22Rv1 (cell line): ENCODE results near the gene CAPZA1.

Experiments
- H3K27ac ChIP-seq: fragments of 450-650 bp; 2 replicates; pipeline ENCODE4 v1.5.1; 2017
- ZFX ChIP-seq: fragments of 450-650 bp; IDR thresholded peaks from 2 replicates; pipeline ENCODE4 v1.6.1; 2017; ENCODE audit warnings: antibody characterized with exemption, borderline replicate concordance
- TF ChIP-seq, protein P1 (sequence below): fragments of 450-650 bp; IDR thresholded peaks from 2 replicates; pipeline ENCODE4 v1.5.1; 2017; ENCODE audit warnings: mild to moderate bottlenecking

Gene CAPZA1

DNA sequence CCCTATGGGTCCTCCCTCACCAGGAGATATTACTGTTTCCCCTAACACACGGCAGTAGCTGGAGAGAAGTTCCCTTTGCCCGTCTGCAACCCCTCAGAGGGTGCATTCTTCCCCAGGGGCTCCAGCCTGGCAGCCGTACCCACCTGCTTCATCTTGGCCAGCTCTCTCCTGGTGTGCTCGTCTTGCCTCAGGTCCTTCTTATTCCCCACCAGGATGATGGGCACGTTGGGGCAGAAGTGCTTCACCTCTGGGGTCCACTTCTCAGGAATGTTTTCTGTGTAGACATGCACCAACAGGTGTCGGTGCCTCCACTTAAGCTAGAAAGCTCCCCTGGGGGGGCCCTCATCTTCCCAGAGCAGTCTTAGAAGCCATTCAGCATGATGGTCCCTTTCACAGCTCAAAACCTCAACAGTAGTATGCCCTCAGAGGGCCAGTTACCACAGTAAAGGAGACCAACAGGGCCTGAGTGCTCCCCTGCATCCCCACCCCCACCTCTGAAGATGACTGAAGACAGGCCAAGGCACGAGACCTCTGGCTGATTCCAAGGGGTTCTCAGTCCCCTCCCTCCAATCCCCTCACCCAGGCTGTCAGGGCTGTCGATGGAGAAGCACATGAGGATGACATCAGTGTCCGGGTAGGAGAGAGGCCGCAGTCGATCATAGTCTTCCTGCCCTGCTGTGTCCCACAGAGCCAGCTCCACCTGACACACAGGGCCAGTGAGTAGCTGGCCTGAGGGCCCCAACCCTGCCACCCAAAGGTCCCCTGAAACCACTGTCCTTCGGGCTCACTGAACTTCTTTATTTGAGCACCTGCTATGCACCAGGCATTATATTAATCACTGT lies 83.0 kb downstream of the CAPZA1 start:
- peak overlapping the region; percentile 97 for H3K27ac ChIP-seq

GRCh38 chr1:112703706-112704105 lies 84.1 kb downstream of the CAPZA1 start:
- H3K27ac ChIP-seq = peak overlapping the region; percentile 97
- TF ChIP-seq, protein P1, sequence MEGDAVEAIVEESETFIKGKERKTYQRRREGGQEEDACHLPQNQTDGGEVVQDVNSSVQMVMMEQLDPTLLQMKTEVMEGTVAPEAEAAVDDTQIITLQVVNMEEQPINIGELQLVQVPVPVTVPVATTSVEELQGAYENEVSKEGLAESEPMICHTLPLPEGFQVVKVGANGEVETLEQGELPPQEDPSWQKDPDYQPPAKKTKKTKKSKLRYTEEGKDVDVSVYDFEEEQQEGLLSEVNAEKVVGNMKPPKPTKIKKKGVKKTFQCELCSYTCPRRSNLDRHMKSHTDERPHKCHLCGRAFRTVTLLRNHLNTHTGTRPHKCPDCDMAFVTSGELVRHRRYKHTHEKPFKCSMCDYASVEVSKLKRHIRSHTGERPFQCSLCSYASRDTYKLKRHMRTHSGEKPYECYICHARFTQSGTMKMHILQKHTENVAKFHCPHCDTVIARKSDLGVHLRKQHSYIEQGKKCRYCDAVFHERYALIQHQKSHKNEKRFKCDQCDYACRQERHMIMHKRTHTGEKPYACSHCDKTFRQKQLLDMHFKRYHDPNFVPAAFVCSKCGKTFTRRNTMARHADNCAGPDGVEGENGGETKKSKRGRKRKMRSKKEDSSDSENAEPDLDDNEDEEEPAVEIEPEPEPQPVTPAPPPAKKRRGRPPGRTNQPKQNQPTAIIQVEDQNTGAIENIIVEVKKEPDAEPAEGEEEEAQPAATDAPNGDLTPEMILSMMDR = no peak
- TF ChIP-seq ZFX = no peak

More for the DNA sequence above, 83.0 kb downstream of the CAPZA1 start:
- no peak for TF ChIP-seq ZFX
- TF ChIP-seq, protein P1 = no peak

DNA sequence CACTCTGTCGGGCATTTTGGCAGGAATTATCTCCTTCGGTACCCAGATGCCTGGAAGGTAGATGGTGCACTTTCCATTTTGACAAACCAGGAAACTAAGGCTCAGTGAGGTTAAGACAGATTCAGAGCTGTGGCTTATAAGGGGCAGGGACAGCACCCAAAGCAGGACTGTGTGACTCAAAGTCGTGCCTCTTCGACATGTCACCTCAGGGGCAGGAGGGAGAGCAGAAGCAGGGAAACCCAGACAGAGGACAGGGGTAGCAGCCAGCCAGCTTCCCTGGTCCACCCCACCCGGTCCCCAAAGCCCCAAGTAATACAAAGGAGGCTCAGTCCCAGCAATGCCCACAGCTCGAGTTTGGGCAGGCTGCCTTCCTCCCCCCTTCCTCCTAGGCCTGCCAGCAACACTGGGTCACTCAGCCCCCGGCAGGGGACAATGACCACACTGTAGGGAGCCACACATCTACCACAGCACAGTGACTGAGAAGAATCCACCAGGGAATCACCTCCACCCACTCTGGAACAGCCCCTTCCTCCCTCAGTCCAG lies 84.8 kb downstream of the CAPZA1 start:
- peak overlapping the region; percentile 97 for H3K27ac ChIP-seq
- no peak for TF ChIP-seq ZFX
- TF ChIP-seq, protein P1 = no peak

DNA sequence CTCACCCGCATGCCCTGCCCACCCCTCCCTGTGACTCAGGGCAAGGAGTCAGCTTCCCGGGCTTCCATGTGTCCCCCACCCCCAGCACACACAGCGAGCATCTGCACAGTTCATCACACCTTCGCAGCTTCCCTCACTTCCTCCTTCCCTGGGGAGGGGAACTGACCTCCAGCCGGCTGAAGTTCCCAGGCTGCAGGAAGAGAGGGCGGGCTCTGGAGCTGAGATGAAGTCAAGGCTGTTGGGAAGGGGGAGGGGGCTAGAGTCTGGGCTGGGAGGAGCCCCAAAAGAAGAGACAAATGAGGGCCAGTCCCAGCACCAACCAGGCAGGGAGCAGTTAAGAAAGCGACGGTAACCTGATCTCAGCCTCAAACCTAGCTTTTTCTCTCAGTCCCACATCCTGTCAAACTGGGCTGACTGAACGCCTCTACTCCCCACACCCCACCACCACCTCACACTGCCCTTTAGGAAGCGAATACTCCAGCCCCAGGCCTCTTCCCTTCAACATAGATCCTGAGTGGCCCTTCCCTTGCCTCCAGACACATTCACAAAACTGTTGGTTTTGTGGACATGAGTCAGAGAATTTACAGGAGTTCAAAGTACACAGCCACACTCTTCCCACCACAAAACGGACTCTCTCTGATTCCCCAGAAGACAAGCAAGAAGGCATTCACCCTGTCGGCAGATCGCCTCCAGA lies 85.4 kb downstream of the CAPZA1 start:
- no peak for TF ChIP-seq ZFX
- TF ChIP-seq, protein P1 = no peak
- H3K27ac ChIP-seq = peak overlapping the region; percentile 97

DNA sequence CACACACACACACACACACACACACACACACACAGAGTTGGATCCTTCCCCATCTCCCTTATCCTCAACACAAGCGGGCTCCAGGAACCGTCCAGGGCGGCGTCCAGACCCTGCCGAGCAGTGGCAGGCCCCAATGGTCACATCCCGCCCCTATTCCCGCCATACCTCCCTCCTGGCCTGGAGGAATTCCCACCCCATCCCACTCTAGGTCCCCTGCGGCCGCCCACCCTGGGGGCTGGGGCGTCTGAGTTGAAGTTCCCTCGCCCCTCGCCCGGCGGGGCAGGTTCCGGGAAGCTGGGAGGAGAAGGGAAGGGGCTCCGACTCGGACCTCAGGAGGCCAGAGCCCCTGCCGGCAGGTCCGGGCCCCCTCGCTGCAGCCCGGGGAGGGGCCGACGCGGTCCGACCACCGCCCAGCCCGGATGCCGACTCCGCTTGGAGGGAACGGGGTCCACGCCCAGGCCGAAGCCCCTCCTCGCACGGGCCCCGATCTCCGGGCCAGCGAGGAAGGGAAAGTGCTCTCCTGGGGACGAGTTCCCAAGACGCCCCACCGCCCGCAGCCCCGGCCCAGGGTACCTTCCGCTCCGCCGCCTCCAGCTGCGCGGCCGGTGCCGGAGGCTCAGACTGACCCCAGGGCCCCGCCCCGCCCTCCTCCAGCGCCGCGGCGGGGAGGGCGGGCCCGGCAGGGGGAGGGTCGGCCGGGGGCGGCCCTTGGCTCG lies 87.0 kb downstream of the CAPZA1 start, which contains the start of gene RHOC:
Gene RHOC, minus strand, starts transcription at position 623 of the 716 bp plus-strand sequence. CDS start 3,328 bp downstream, outside the sequence.
- H3K27ac ChIP-seq = peak within 1 kb of the TSS; percentile 97
- TF ChIP-seq, protein P1 = no peak

- peak overlapping the region; percentile 97 for H3K27ac ChIP-seq
- TF ChIP-seq ZFX = no peak
- TF ChIP-seq, protein P1 = peak; percentile 94
Measured at GRCh38 chr1:112707221-112708001, 87.8 kb downstream of the CAPZA1 start.
